GM21367 (cell line): ENCODE results near the gene MYO5A.
A peak's percentile ranks its signal among the peaks of the same experiment; 100 is the strongest.
"Not testable (repeated sequence)": the region's sequence is repeated elsewhere in the genome, so short reads cannot be mapped to it uniquely, and the experiment has no call there.

ENCODE experiments used
- ATAC-seq: cut with Tn5 transposase; IDR thresholded peaks from one replicate; pipeline ENCODE4 v1.9.1; 2021; ENCODE audit not compliant: unreplicated experiment

Gene MYO5A

GRCh38 chr15:52528564-52529340 is at the start of gene MYO5A:
TSS of gene MYO5A (minus strand) at chr15:52528880. CDS start at chr15:52528806, 74 bp downstream.
- ATAC-seq: peak; percentile 80

GRCh38 chr15:52576692-52577091 is 48.0 kb upstream of the MYO5A start:
- ATAC-seq: no peak

- not testable (repeated sequence) for ATAC-seq
Observed at GRCh38 chr15:52575573-52575972, 46.9 kb upstream of the MYO5A start.

- ATAC-seq: no peak
Observed at GRCh38 chr15:52575072-52575471, 46.4 kb upstream of the MYO5A start.

GRCh38 chr15:52574623-52575022 is 45.9 kb upstream of the MYO5A start:
- ATAC-seq: not testable (repeated sequence)

GRCh38 chr15:52568601-52569585 is 40.2 kb upstream of the MYO5A start, which contains the start of gene ARPP19:
TSS of gene ARPP19 (minus strand) at chr15:52569030. CDS start at chr15:52568892, 138 bp downstream.
- ATAC-seq: peak; percentile 54

- ATAC-seq: no peak
Observed at GRCh38 chr15:52567871-52568600, 39.4 kb upstream of the MYO5A start.

- no peak for ATAC-seq
Observed at GRCh38 chr15:52566889-52567288, 38.2 kb upstream of the MYO5A start.

GRCh38 chr15:52565417-52566358 is 37.0 kb upstream of the MYO5A start:
- ATAC-seq: peak; percentile 37

- no peak for ATAC-seq
Observed at GRCh38 chr15:52563501-52564060, 34.9 kb upstream of the MYO5A start.

GRCh38 chr15:52559575-52559974 is 30.9 kb upstream of the MYO5A start:
- ATAC-seq: no peak

- no peak for ATAC-seq
Observed at GRCh38 chr15:52559022-52559421, 30.3 kb upstream of the MYO5A start.

- ATAC-seq: peak; percentile 77
Observed at GRCh38 chr15:52558196-52558595, 29.5 kb upstream of the MYO5A start.

GRCh38 chr15:52557274-52557641 is 28.6 kb upstream of the MYO5A start:
- no peak for ATAC-seq

- no peak for ATAC-seq
Observed at GRCh38 chr15:52556524-52557273, 28.0 kb upstream of the MYO5A start.

GRCh38 chr15:52552303-52552702 is 23.6 kb upstream of the MYO5A start:
- ATAC-seq: no peak

GRCh38 chr15:52551762-52552161 is 23.1 kb upstream of the MYO5A start:
- no peak for ATAC-seq

- ATAC-seq: not testable (repeated sequence)
Observed at GRCh38 chr15:52551186-52551585, 22.5 kb upstream of the MYO5A start.
